CD4-positive, alpha-beta T cell treated with Interleukin-10 for 1 hour (primary cell): ENCODE results near the gene PTGR3.
A peak's percentile ranks its signal among the peaks of the same experiment; 100 is the strongest.
"Not testable (repeated sequence)": the region's sequence is repeated elsewhere in the genome, so short reads cannot be mapped to it uniquely, and the experiment has no call there.

ENCODE experiments used
- DNase-seq: peaks from one replicate; pipeline ENCODE4 v3.0.0-alpha.2; 2020

Gene PTGR3

GRCh38 chr18:75201282-75202270 is 7.4 kb downstream of the PTGR3 start:
- no peak for DNase-seq

DNA sequence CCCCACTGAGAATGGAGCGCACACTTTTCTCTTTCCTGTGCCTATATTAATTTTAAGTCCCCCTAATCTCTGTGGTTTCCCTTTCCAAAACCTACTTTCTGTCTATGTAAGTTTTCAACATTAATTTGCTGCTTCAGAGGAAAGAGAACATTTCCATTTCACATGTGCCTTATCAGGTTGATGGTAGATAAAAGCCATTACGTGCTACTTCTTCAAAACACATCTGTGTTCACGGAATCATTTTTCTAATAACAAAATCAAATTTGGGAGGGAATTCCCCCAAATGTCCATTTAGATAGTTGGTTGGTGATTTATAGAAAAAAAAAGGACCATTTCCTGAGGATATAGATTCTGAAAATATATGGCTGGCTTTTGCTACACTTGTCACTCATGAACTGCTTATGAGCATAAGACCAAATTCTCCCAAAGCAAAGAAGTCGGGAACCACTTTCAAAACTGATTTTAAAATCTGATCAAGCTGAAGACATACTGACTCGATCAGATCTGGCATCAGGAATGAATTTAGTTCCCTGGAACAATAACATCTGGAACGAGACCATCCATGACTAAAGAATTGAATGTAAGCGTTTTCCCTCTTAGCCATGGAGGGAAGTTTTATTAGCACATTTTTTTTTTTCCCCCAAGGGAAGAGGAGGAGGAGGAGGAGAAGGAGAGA is 8.2 kb downstream of the PTGR3 start:
- no peak for DNase-seq

DNA sequence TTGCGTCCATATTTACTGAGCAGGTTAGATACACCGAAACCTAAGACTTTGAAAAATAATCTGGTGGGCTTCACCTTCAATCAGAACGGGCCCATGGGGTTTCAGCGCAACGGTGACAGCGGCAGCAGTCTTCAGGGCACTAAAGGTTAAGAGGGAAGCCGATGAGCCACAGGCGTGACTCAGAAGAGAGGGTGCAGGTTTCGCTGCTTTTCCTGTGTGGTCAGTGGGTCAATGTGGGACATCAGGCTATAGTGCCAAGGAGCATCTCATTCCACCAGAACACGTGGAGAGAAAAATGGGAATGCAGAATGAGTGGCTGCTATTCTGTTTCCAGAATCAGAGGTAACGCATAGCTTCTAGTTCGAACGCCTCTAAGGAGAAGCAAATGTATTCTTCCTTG is 8.9 kb downstream of the PTGR3 start:
- DNase-seq: no peak

DNA sequence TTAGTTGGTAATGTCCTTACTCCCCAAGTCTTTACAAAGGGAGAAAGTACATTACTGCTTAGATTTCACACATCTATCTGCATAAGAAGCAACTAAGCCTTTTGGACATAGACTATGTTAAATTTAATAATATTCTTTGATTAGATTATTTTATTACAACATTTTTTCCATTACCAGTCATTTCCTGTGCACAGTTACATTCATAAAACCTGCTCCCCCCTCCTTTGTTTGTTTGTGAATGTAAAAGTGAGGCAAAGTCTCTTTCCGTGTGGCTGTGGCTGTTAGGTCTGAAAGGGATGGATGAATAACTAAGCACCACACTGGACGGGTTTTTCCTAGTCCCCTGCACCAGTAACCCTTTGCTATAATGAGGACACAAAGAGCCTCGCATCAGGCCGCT is 9.6 kb downstream of the PTGR3 start:
- no peak for DNase-seq

- no peak for DNase-seq
These were observed 10.9 kb downstream of the PTGR3 start for GRCh38 chr18:75198036-75198435.

- no peak for DNase-seq
These were observed 16.0 kb downstream of the PTGR3 start for GRCh38 chr18:75192899-75193298.

DNA sequence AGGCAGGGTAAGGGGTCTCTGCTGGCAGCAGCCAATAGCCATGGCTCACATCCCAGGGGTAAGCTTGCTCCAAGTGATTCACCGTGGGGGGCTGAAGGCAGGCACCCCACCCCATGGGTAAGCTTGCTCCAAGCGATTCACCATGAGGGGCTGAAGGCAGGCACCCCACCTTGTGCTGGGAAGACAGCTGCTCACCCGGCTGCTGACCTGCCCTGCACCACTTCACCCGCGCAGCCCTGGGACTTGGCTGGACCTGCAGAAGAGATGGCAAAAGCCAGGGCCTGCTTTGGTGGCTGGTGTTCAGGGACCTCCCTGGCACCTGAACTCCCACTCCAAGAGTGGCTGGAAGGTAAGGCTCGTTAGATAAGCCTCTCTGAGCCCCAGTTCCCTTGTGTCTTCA is 19.2 kb downstream of the PTGR3 start:
- no peak for DNase-seq

- not testable (repeated sequence) for DNase-seq
These were observed 21.2 kb downstream of the PTGR3 start for GRCh38 chr18:75187702-75188101.

DNA sequence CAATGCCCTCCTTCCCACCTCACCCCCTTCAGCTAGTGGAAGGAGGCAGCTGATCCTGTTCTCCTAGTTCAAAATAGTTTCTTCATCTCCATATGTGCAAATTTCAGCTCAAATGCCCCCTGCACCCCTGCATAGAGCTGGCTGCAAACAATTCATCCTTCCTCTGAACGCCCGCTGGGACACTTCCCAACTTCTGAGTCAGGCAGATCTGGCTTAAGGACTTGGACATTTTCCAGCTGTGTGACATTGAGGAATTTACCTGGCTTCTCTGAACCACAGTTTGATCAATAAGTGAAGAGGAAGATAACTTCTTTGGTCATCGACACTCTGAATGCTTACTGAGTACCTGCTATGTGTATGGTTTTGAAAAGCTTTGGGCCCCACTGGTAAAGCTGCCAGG is 23.5 kb downstream of the PTGR3 start:
- no peak for DNase-seq

DNA sequence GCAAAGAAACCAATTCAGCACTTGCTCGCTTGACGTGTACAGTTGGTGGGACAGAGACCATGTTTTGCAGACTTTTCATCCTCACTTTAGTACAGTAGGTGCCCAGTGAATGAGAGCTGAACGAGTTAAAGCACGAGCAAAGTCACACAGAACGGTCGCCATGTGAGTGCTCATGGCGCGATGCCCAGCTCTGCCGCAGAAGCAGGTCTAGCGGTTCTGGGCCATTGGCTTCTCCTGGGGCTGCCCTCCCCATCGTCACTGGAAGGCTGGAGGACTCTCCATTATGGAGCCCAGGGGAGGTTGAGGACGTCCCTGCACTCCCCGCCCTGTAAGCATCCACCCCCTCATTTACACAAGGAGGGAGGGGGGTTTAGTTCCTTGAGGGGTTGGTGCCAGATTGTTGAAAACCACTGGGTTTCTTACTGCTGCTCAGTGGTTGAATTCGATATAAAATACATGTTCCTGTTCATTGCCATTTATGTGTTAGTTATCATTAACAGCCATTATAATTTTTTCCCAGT is 24.9 kb downstream of the PTGR3 start:
- no peak for DNase-seq

GRCh38 chr18:75183524-75183923 is 25.4 kb downstream of the PTGR3 start:
- DNase-seq: no peak

DNA sequence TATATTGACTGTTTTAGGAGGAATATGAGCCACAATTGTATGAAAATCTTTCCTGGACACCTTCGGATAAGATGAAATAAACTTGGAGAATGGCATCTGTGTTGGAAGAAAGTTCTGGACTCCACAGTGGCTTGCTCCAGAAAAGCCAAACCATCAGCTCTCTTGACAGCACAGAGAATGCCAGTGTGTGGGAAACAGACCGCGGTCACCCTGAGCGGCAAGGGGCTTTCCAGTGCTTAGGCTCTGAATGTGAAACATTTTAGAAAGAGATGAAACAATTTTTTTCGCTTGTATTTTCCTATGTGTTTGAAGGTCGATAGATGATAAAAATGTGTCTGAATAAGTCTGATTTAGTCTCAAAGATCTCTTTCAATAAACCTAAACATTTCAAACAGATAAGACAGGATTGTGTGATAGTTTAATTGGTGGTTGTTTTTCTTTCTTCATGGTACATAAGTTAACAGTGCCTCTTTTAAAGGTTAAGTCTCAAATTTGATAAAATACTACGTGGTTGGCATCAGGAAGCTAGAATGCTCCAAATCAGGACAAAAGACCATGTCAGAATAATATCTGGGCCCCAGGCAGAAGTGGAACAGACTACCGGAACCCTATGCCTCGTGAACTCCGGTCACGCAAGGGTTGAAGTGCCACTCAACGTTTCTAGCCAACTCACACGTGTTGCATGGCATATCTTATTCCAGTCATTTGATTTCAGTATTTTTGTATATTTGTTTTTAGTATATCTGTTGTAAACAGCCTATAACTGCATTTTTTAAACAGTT is 28.9 kb downstream of the PTGR3 start:
- DNase-seq: no peak

DNA sequence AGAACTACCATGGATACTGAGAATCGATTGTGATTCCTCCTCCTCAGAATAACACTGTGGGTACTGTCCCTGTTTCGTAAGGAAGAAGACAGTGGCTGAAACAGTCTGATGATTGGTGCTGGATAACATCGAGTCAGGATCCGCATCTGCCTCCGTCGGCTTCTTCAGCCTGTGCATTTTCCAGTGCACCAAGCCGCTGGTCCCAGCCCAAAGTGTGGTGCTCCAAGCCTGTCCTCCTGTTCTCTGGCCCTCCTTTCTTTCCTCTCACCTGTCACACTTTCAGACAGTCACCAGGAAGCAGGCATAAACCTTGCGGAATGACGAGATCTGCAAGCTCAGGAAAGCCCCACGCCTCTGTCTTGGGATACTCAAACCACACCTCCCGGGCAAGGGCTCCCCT is 30.6 kb downstream of the PTGR3 start:
- DNase-seq: no peak

- DNase-seq: peak; percentile 7
These were observed 32.1 kb downstream of the PTGR3 start for GRCh38 chr18:75176849-75177248.

DNA sequence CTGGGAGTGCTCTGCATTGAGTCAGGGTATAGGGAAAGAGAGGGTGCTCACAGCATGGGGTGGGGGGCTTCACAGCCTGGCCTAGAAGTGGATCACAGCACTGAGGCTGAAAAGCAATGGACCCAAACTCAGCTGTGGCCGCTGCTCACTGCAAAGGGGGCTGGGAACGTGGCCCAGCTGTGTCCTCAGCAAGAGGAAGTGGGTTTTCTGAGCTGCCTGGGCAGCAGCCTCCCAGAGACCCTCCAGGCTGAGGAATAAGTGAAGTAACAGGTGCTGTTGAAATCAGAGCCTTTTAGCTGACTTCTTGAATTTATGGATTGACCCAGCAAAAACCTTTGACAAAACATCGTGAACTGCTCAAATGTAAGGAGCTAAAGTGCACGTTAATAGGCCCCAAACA is 35.2 kb downstream of the PTGR3 start:
- DNase-seq: no peak

- DNase-seq: peak; percentile 9
These were observed 35.9 kb downstream of the PTGR3 start for GRCh38 chr18:75173125-75173432.

GRCh38 chr18:75172299-75173124 is 36.4 kb downstream of the PTGR3 start:
- DNase-seq: no peak

GRCh38 chr18:75170916-75171315 is 38.0 kb downstream of the PTGR3 start:
- DNase-seq: no peak

- DNase-seq: no peak
These were observed 38.7 kb downstream of the PTGR3 start for GRCh38 chr18:75170022-75170789.

DNA sequence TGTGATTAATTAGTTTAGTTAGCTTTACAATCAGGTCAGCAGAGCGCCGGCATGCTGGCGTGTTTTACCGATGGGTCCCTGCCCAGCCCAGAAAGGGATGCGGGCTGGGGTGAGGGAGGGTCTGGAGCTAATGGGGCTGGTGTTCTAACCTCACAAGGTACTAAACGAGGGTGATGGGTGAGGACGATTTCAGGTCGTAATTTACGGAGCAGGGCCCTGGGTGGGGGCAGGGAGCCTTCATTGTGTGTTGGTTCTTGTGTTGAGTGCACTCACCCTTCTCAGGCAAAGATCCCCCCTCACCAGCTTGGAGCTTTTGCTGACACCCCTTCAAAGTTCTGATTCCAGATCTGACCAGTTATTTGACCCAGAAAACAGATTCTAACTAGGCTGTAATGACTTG is 39.5 kb downstream of the PTGR3 start:
- DNase-seq: no peak

DNA sequence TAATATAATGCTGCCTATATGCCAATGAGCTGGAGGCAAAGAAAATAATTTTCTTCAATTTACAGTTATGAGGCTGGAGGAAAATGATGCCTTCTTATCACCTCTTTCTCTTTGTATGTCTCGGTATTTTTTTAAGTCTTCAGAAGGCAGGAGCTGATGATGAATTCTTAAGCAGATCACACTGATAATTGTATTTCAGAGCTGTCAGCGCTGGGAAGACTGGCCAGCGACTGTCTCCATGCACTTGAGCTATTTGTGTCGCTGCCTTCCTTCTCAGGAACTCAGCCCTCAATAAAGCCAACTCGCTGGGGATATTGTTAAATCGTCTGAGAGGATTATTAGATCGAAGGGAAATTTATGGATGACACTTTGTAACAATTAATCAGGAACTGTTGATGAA is 40.3 kb downstream of the PTGR3 start:
- no peak for DNase-seq
